ENCODE measurements around the gene ANK3.

GRCh38 chr10:60290558-60290957, 99.1 kb downstream of the ANK3 start:
- no peak for TF ChIP-seq POLR2A (IDR thresholded peaks at IDR 0.05)
- no peak for TF ChIP-seq CTCF (IDR thresholded peaks at IDR 0.05)
